Measurements from ENCODE around the gene WNT10A.

WNT10A gene

GRCh38 chr2:218873359-218874194 is 7.1 kb upstream of the WNT10A start:
- Histone ChIP-seq H3K4me1 (ENCODE audit: control insufficient read depth, insufficient read depth, low read length) (no peaks in the 10 kb centered on the region), H3K36me3 (ENCODE audit: control insufficient read depth in 2 of 2, insufficient read depth in 1 of 2, low read length in 2 of 2) (no peaks in the 10 kb centered on the region), H3K27ac (ENCODE audit: extremely low read depth, low read depth, low read length) (no peak overlapping the region), H3K4me3 (ENCODE audit: low read depth, low read length) (no peak overlapping the region), H3K9me3 (ENCODE audit: control insufficient read depth, insufficient read depth, low read depth, low read length) (no peaks in the 10 kb centered on the region)
- ChIA-PET POLR2A (no interaction called here), CTCF (interaction anchor here (3.7 to 17.7 kb wide), 3 partner anchors 12 to 26 kb away, joined by 65 to 552 read pairs (median 71); partner anchors contain the start of gene WNT6)
- TF ChIP-seq ZBTB1 (tag by site-specific recombination; IDR thresholded peaks at IDR 0.05) (no peak), ZNF146 (tag by site-specific recombination; IDR thresholded peaks at IDR 0.05) (no peak), REPIN1 (tag by site-specific recombination; IDR thresholded peaks at IDR 0.05; ENCODE audit: low read depth) (no peak), ZNF768 (tag by site-specific recombination; IDR thresholded peaks at IDR 0.05) (no peak)

- Histone ChIP-seq H3K4me1 (ENCODE audit: control insufficient read depth, insufficient read depth, low read length) (no peaks in the 10 kb centered on the region), H3K27ac (ENCODE audit: extremely low read depth, low read depth, low read length) (no peak overlapping the region), H3K36me3 (ENCODE audit: control insufficient read depth in 2 of 2, insufficient read depth in 1 of 2, low read length in 2 of 2) (no peaks in the 10 kb centered on the region), H3K4me3 (ENCODE audit: low read depth, low read length) (no peak overlapping the region), H3K9me3 (ENCODE audit: control insufficient read depth, insufficient read depth, low read depth, low read length) (no peaks in the 10 kb centered on the region)
- ChIA-PET POLR2A (interaction anchor here (0.6 to 2.5 kb wide), 2 partner anchors 21 to 1991 kb away, joined by 3 to 19 read pairs; no protein-coding TSS in a partner anchor), CTCF (interaction anchor here (0.6 to 17.7 kb wide), 36 partner anchors 8 to 412 kb away, joined by 3 to 552 read pairs (median 5); partner anchors contain the start of gene WNT6)
- no peak for TF ChIP-seq ZNF302 (tag by site-specific recombination; IDR thresholded peaks at IDR 0.05; ENCODE audit: low read depth)
- TF ChIP-seq RBAK (tag by site-specific recombination; IDR thresholded peaks at IDR 0.05) = no peak
- no peak for TF ChIP-seq ZNF18 (tag by site-specific recombination; IDR thresholded peaks at IDR 0.05)
- TF ChIP-seq KLF9 (tag by site-specific recombination; IDR thresholded peaks at IDR 0.05; ENCODE audit: low read depth) = no peak
- TF ChIP-seq GLIS1 (tag by site-specific recombination; IDR thresholded peaks at IDR 0.05) = no peak
- no peak for TF ChIP-seq ZNF473 (tag by site-specific recombination; IDR thresholded peaks at IDR 0.05)
- no peak for TF ChIP-seq ZNF677 (tag by site-specific recombination; IDR thresholded peaks at IDR 0.05)
- TF ChIP-seq ZNF280C (tag by site-specific recombination; IDR thresholded peaks at IDR 0.05) = no peak
- no peak for TF ChIP-seq ZNF26 (tag by site-specific recombination; IDR thresholded peaks at IDR 0.05)
- TF ChIP-seq ZNF391 (tag by site-specific recombination; IDR thresholded peaks at IDR 0.05; ENCODE audit: borderline replicate concordance, low read depth) = no peak
- no peak for TF ChIP-seq ZNF148 (tag by site-specific recombination; IDR thresholded peaks at IDR 0.05; ENCODE audit: borderline replicate concordance)
- TF ChIP-seq GFI1B (tag by site-specific recombination; IDR thresholded peaks at IDR 0.05) = no peak
- no peak for TF ChIP-seq ZFP37 (tag by site-specific recombination; IDR thresholded peaks at IDR 0.05)
- no peak for TF ChIP-seq ZNF707 (tag by site-specific recombination; IDR thresholded peaks at IDR 0.05)
- no peak for TF ChIP-seq ZSCAN18 (tag by site-specific recombination; IDR thresholded peaks at IDR 0.05)
- TF ChIP-seq ZNF10 (tag by site-specific recombination; IDR thresholded peaks at IDR 0.05) = no peak
Observed at GRCh38 chr2:218875692-218876246, 4.9 kb upstream of the WNT10A start.
